Neuron (in vitro differentiated cells): Measurements from ENCODE around the gene SRGAP2.
"Not testable (repeated sequence)": the region's sequence is repeated elsewhere in the genome, so short reads cannot be mapped to it uniquely, and the experiment has no call there.

Experiments used
- H2AFZ ChIP-seq: one replicate; pipeline ENCODE4 v1.6.1; 2013; ENCODE audit warnings: low read depth, mild to moderate bottlenecking, inconsistent platforms, low read length, moderate library complexity
- H3K27me3 ChIP-seq: one replicate; pipeline ENCODE4 v1.6.1; 2013; ENCODE audit warnings: low read length; ENCODE audit not compliant: insufficient read depth
- H3K36me3 ChIP-seq: one replicate; pipeline ENCODE4 v1.6.1; 2013; ENCODE audit warnings: low read length; ENCODE audit not compliant: insufficient read depth
- H3K4me1 ChIP-seq: one replicate; pipeline ENCODE4 v1.6.1; 2013; ENCODE audit warnings: low read length; ENCODE audit not compliant: insufficient read depth
- H3K4me3 ChIP-seq: 2 replicates; pipeline ENCODE4 v1.5.1; 2013; ENCODE audit warnings: mild to moderate bottlenecking, low read length, moderate library complexity
- H3K9me3 ChIP-seq: one replicate; pipeline ENCODE4 v1.6.1; 2013; ENCODE audit warnings: low read length

Gene SRGAP2

GRCh38 chr1:206185778-206186177, 17.6 kb upstream of the SRGAP2 start:
- not testable (repeated sequence) for H3K9me3 ChIP-seq, H3K4me3 ChIP-seq, H3K27me3 ChIP-seq, H3K4me1 ChIP-seq, H2AFZ ChIP-seq, H3K36me3 ChIP-seq

GRCh38 chr1:206186826-206187225, 16.5 kb upstream of the SRGAP2 start:
- not testable (repeated sequence) for H3K4me1 ChIP-seq, H3K4me3 ChIP-seq, H3K36me3 ChIP-seq, H3K9me3 ChIP-seq, H3K27me3 ChIP-seq, H2AFZ ChIP-seq

GRCh38 chr1:206195182-206195581, 8.2 kb upstream of the SRGAP2 start:
- H3K4me1 ChIP-seq, H3K36me3 ChIP-seq, H3K27me3 ChIP-seq, H2AFZ ChIP-seq, H3K9me3 ChIP-seq, H3K4me3 ChIP-seq: not testable (repeated sequence)

GRCh38 chr1:206196748-206197424, 6.5 kb upstream of the SRGAP2 start:
- not testable (repeated sequence) for H3K4me1 ChIP-seq, H3K36me3 ChIP-seq, H3K27me3 ChIP-seq, H3K4me3 ChIP-seq, H3K9me3 ChIP-seq, H2AFZ ChIP-seq

- peak within 1 kb of the TSS; percentile 54 for H3K4me3 ChIP-seq
- not testable (repeated sequence) for H3K9me3 ChIP-seq
These were observed 465 bp upstream of the SRGAP2 start, which contains the start of gene FAM72A for GRCh38 chr1:206202789-206203363. TSS of gene FAM72A (minus strand) at chr1:206202839. CDS start at chr1:206202025, 814 bp downstream.

GRCh38 chr1:206204159-206204511, 794 bp downstream of the SRGAP2 start:
- not testable (repeated sequence) for H3K36me3 ChIP-seq, H3K4me1 ChIP-seq, H3K9me3 ChIP-seq, H3K27me3 ChIP-seq, H2AFZ ChIP-seq
- H3K4me3 ChIP-seq = peak overlapping the region; percentile 50

More at GRCh38 chr1:206202789-206203363, 465 bp upstream of the SRGAP2 start, which contains the start of gene FAM72A:
- H2AFZ ChIP-seq, H3K36me3 ChIP-seq, H3K27me3 ChIP-seq, H3K4me1 ChIP-seq: not testable (repeated sequence)

GRCh38 chr1:206204871-206205270, 1.5 kb downstream of the SRGAP2 start:
- H3K36me3 ChIP-seq, H3K27me3 ChIP-seq, H3K9me3 ChIP-seq, H3K4me1 ChIP-seq, H2AFZ ChIP-seq: not testable (repeated sequence)
- peak overlapping the region; percentile 43 for H3K4me3 ChIP-seq

GRCh38 chr1:206205569-206205968, 2.2 kb downstream of the SRGAP2 start:
- not testable (repeated sequence) for H2AFZ ChIP-seq, H3K9me3 ChIP-seq, H3K36me3 ChIP-seq, H3K27me3 ChIP-seq, H3K4me1 ChIP-seq
- H3K4me3 ChIP-seq = peak overlapping the region; percentile 34

- not testable (repeated sequence) for H3K4me3 ChIP-seq, H3K4me1 ChIP-seq, H3K9me3 ChIP-seq, H3K36me3 ChIP-seq, H2AFZ ChIP-seq, H3K27me3 ChIP-seq
These were observed 7.5 kb downstream of the SRGAP2 start for GRCh38 chr1:206210802-206211201.

GRCh38 chr1:206215600-206216392, 12.5 kb downstream of the SRGAP2 start:
- H2AFZ ChIP-seq, H3K4me3 ChIP-seq, H3K9me3 ChIP-seq, H3K27me3 ChIP-seq, H3K36me3 ChIP-seq, H3K4me1 ChIP-seq: not testable (repeated sequence)

- H3K4me3 ChIP-seq, H3K36me3 ChIP-seq, H2AFZ ChIP-seq, H3K27me3 ChIP-seq, H3K4me1 ChIP-seq, H3K9me3 ChIP-seq: not testable (repeated sequence)
These were observed 14.9 kb downstream of the SRGAP2 start for GRCh38 chr1:206218285-206218684.

GRCh38 chr1:206218765-206219164, 15.4 kb downstream of the SRGAP2 start:
- not testable (repeated sequence) for H3K27me3 ChIP-seq, H3K36me3 ChIP-seq, H3K4me3 ChIP-seq, H3K4me1 ChIP-seq, H3K9me3 ChIP-seq, H2AFZ ChIP-seq

- H3K4me3 ChIP-seq, H3K4me1 ChIP-seq, H3K9me3 ChIP-seq, H2AFZ ChIP-seq, H3K36me3 ChIP-seq, H3K27me3 ChIP-seq: not testable (repeated sequence)
These were observed 16.4 kb downstream of the SRGAP2 start for GRCh38 chr1:206219514-206220331.
